Mesothelial cell of epicardium (in vitro differentiated cells): ENCODE results near the gene ARX. TPM values are rescaled to one million over a fixed set of nuclear protein-coding genes. Genes with fewer than 3 reads are reported as not detected.

ENCODE experiments used
- DNase-seq, 2 experiments: peaks; one replicate each; pipeline ENCODE4 v3.0.0; 2021; ENCODE audit warnings: low spot score in 2 of 2; ENCODE audit not compliant: unreplicated experiment in 2 of 2
- H3K27ac Mint-ChIP-seq: 2 replicates; pipeline ENCODE4 v1.8.0; 2021; ENCODE audit warnings: mixed read lengths
- H3K27me3 Mint-ChIP-seq: 2 replicates; pipeline ENCODE4 v1.8.0; 2021; ENCODE audit warnings: low read depth, mixed read lengths
- H3K36me3 Mint-ChIP-seq: 2 replicates; pipeline ENCODE4 v1.8.0; 2021; ENCODE audit warnings: mixed read lengths
- H3K4me1 Mint-ChIP-seq: 2 replicates; pipeline ENCODE4 v1.8.0; 2021; ENCODE audit warnings: mixed read lengths
- H3K4me3 Mint-ChIP-seq: 2 replicates; pipeline ENCODE4 v1.8.0; 2021; ENCODE audit warnings: mild to moderate bottlenecking, moderate library complexity, mixed read lengths
- H3K9me3 Mint-ChIP-seq: 2 replicates; pipeline ENCODE4 v1.8.0; 2021; ENCODE audit warnings: mixed read lengths
- total RNA-seq: library from RNA; stranded (reverse); gene quantifications from 3 replicates; pipeline ENCODE4 v1.2.1, GENCODE V29; 2021
- TF ChIP-seq, protein P1 (sequence below): fragments of 200-600 bp; sonication (generic); IDR thresholded peaks from one replicate; pipeline ENCODE4 v1.5.0; 2021; ENCODE audit warnings: antibody characterized with exemption; ENCODE audit not compliant: unreplicated experiment

Gene ARX
- total RNA-seq, 1 donor from 2014 or later: not detected

DNA sequence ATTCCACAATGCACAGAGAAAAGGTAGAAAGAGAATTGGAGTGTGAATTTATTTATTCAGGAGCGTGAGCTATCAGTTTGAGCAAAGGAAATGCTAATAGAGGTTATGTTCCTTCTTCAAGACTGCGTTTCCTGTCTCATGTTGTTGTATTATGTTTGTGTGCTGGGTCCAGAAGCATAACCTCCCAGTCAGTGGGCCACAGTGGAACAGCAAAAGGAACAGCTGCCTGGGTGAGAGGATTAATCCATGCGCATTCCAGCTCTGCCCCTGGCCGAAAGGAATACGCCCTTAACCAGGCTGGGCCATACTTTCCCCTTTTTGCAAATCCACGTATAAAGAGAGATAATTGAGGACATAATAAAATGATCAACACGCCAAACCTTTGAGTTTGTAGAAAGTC is 32.4 kb upstream of the ARX start:
- Mint-ChIP-seq H3K36me3 (no peaks in the 10 kb centered on the region), H3K9me3 (no peaks in the 10 kb centered on the region), H3K27ac (no peak overlapping the region), H3K27me3 (peaks cover 51% of the 10 kb centered on the region), H3K4me3 (no peak overlapping the region), H3K4me1 (peaks cover 4% of the 10 kb centered on the region)
- TF ChIP-seq, protein P1, sequence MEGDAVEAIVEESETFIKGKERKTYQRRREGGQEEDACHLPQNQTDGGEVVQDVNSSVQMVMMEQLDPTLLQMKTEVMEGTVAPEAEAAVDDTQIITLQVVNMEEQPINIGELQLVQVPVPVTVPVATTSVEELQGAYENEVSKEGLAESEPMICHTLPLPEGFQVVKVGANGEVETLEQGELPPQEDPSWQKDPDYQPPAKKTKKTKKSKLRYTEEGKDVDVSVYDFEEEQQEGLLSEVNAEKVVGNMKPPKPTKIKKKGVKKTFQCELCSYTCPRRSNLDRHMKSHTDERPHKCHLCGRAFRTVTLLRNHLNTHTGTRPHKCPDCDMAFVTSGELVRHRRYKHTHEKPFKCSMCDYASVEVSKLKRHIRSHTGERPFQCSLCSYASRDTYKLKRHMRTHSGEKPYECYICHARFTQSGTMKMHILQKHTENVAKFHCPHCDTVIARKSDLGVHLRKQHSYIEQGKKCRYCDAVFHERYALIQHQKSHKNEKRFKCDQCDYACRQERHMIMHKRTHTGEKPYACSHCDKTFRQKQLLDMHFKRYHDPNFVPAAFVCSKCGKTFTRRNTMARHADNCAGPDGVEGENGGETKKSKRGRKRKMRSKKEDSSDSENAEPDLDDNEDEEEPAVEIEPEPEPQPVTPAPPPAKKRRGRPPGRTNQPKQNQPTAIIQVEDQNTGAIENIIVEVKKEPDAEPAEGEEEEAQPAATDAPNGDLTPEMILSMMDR: no peak
- no peak for DNase-seq

DNA sequence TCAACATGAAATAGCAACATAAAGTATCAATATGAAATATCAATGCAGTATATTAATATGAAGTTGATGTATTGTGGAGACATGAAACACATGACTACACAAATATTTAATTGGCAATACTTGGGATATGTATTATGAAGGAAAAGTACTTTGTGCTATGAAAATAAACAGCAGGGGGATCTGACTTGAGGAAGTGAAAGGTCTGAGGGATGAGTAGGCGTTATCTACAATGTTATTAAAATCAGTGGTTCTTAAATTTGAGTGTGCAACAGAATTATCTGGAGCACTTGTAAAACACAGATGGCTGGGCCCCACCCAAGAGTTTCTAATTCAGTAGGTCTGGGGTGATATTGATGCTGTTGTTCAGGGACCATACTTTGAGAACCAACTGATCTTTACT is 27.4 kb upstream of the ARX start:
- TF ChIP-seq, protein P1: no peak
- Mint-ChIP-seq H3K4me3 (no peak overlapping the region), H3K27me3 (peaks cover 20% of the 10 kb centered on the region), H3K9me3 (peaks cover 3% of the 10 kb centered on the region), H3K36me3 (no peaks in the 10 kb centered on the region), H3K4me1 (no peaks in the 10 kb centered on the region), H3K27ac (no peak overlapping the region)
- no peak for DNase-seq

DNA sequence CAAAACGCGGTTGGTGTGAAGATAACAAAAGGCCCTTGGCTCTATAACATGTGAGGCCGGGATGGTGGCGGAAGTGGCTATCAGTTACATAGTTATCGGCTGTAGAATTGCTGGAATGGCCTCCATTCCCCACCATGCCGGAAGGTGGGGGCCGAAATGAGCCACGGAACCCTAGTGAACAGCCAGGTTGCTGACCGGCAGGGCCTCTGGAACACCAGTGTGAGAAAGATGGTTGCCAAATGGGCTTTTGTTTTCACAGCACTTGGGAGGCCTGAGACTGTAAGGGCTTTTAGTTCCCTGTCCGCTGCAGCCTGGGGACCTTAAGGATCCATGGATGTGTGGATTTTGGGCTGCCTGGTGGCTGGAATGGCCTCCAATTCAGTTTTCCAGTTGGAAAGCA is 23.3 kb upstream of the ARX start:
- no peak overlapping the region for H3K27ac Mint-ChIP-seq
- H3K27me3 Mint-ChIP-seq: peaks cover 19% of the 10 kb centered on the region
- H3K9me3 Mint-ChIP-seq: peaks cover 3% of the 10 kb centered on the region
- no peaks in the 10 kb centered on the region for H3K36me3 Mint-ChIP-seq
- no peak for DNase-seq
- H3K4me1 Mint-ChIP-seq: no peaks in the 10 kb centered on the region
- TF ChIP-seq, protein P1: no peak
- no peak overlapping the region for H3K4me3 Mint-ChIP-seq

DNA sequence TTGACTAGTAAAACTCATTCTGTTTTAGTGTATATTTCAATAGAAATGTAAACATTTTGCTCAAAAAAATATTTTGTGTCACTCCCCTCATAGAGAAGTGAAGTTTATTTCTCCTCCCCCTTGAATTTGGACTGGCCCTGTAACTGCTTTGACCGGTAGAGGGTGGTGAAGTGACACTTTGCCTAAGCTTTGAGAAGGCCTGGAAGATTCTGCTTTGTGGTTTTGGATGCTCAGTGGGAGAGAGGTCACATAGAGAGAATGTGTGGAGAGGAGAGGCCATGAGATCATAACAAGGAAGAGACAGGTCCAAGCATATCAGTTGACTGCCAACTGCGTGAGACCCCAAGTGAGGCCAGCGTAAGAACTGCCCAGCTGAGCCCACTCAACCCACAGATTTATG is 19.1 kb upstream of the ARX start:
- no peaks in the 10 kb centered on the region for H3K36me3 Mint-ChIP-seq
- no peak overlapping the region for H3K27ac Mint-ChIP-seq
- DNase-seq: no peak
- no peaks in the 10 kb centered on the region for H3K4me1 Mint-ChIP-seq
- H3K9me3 Mint-ChIP-seq: no peaks in the 10 kb centered on the region
- TF ChIP-seq, protein P1: no peak
- peaks cover 41% of the 10 kb centered on the region for H3K27me3 Mint-ChIP-seq
- H3K4me3 Mint-ChIP-seq: no peak overlapping the region

DNA sequence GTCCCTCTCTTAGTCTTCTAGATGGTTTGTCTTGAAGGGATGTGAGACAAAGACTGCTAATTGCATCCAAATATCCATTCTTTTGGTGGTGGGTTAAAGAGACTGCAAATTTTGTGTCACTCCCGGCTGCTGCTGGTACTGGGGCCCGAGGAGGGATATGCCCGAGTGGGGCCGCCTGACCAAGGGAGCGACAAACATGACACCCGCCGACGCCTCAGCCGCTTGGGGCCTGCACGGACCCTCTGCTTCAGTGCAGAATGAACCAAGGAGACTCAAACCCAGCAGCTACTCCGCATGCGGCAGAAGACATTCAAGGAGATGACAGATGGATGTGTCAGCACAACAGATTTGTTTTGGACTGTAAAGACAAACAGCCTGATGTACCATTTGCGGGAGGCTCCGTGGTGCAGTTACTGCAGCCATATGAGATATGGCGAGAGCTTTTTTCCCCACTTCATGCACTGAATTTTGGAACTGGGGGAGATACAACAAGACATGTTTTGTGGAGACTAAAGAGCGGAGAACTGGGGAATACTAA is 13.6 kb upstream of the ARX start:
- Mint-ChIP-seq H3K4me1 (no peaks in the 10 kb centered on the region), H3K27me3 (peaks cover 72% of the 10 kb centered on the region), H3K27ac (no peak overlapping the region), H3K9me3 (no peaks in the 10 kb centered on the region), H3K4me3 (no peak overlapping the region), H3K36me3 (no peaks in the 10 kb centered on the region)
- DNase-seq: no peak
- TF ChIP-seq, protein P1: no peak

DNA sequence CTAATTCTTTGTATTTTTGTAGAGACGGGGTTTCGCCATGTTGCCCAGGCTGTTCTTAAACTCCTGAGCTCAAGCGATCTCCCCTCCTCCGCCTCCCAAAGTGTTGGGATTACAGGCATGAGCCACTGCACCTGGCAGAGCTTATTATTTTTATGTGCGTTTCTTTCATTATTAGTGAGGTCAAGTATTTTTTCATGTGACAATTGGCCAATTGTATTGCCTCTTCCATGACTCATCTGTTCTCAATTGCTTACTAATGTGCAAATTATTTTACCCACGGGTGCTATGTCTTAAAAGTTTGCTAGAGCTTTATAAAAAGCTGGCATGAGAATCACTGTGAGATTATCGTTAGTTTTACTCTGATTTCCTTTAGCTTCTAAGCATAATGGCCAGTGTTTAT is 13.0 kb upstream of the ARX start:
- no peaks in the 10 kb centered on the region for H3K36me3 Mint-ChIP-seq
- H3K4me1 Mint-ChIP-seq: no peaks in the 10 kb centered on the region
- TF ChIP-seq, protein P1: no peak
- peaks cover 77% of the 10 kb centered on the region for H3K27me3 Mint-ChIP-seq
- no peaks in the 10 kb centered on the region for H3K9me3 Mint-ChIP-seq
- no peak for DNase-seq
- no peak overlapping the region for H3K27ac Mint-ChIP-seq
- H3K4me3 Mint-ChIP-seq: no peak overlapping the region
